Activated T-cell treated with anti-CD3 and anti-CD28 coated beads for 24 hours (primary cell): Measurements from ENCODE around the gene EHD4.
A peak's percentile ranks its signal among the peaks of the same experiment; 100 is the strongest.

ENCODE experiments used
- DNase-seq: peaks from one replicate; pipeline ENCODE4 v3.0.0-alpha.2; 2020; ENCODE audit warnings: low read depth

EHD4 gene

GRCh38 chr15:41980654-41981323, 8.4 kb upstream of the EHD4 start:
- DNase-seq = no peak

- DNase-seq = no peak
Measured at GRCh38 chr15:41979493-41980266, 7.3 kb upstream of the EHD4 start.

- DNase-seq = no peak
Measured at GRCh38 chr15:41978534-41978933, 6.2 kb upstream of the EHD4 start.

GRCh38 chr15:41977757-41978383, 5.5 kb upstream of the EHD4 start:
- DNase-seq = no peak

GRCh38 chr15:41975669-41976068, 3.3 kb upstream of the EHD4 start:
- no peak for DNase-seq

- DNase-seq = no peak
Measured at GRCh38 chr15:41974041-41974440, 1.7 kb upstream of the EHD4 start.

GRCh38 chr15:41971895-41972252, 483 bp downstream of the EHD4 start:
- DNase-seq = no peak

GRCh38 chr15:41971089-41971894, 1.1 kb downstream of the EHD4 start:
- DNase-seq = peak; percentile 65

- DNase-seq = no peak
Measured at GRCh38 chr15:41970456-41970855, 1.9 kb downstream of the EHD4 start.

- no peak for DNase-seq
Measured at GRCh38 chr15:41969851-41970431, 2.4 kb downstream of the EHD4 start.

GRCh38 chr15:41968701-41969100, 3.7 kb downstream of the EHD4 start:
- DNase-seq = no peak

GRCh38 chr15:41967506-41968206, 4.7 kb downstream of the EHD4 start:
- DNase-seq = no peak

GRCh38 chr15:41966920-41967465, 5.4 kb downstream of the EHD4 start:
- DNase-seq = no peak

GRCh38 chr15:41966414-41966812, 5.9 kb downstream of the EHD4 start:
- no peak for DNase-seq

- no peak for DNase-seq
Measured at GRCh38 chr15:41965441-41966413, 6.6 kb downstream of the EHD4 start.

GRCh38 chr15:41961595-41962202, 10.7 kb downstream of the EHD4 start:
- DNase-seq = no peak

GRCh38 chr15:41961001-41961518, 11.3 kb downstream of the EHD4 start:
- no peak for DNase-seq

GRCh38 chr15:41958002-41958420, 14.3 kb downstream of the EHD4 start:
- no peak for DNase-seq
